Posterior cingulate gyrus (tissue), 11 donors: ENCODE measurements around the gene BCL7C.

Source experiments
- DNase-seq, 10 donors: peaks; one replicate each; pipeline versions ENCODE4 v3.0.0 to v3.0.0-alpha.2; 2020 to 2021; ENCODE audit warnings: mixed read lengths in 3 of 10
- intact Hi-C: fragments of 100-400 bp; cut with DNase I; formaldehyde crosslinking; loops from one replicate; pipeline ENCODE4 v1.15.1; 2023

The BCL7C gene

DNA sequence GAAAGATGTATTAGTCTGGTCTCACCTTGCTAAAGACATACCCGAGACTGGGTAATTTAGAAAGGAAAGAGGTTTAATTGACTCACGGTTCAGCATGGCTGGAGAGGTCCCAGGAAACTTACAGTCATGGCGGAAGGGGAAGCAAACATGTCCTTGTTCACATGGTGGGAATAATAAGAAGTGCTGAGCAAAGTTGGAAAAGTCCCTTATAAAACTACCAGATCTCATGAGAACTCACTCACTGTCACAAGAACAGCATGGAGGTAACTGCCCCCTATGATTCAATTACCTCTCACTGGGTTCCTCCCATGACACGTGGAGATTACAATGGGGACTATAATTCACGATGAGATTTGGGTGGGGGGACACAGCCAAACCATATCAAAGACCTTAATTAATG, 53.3 kb downstream of the BCL7C start:
- intact Hi-C loops: loop anchor here (10.0 kb wide), 1 partner anchor 64 kb away; no protein-coding TSS in a partner anchor
- DNase-seq: no peak

DNA sequence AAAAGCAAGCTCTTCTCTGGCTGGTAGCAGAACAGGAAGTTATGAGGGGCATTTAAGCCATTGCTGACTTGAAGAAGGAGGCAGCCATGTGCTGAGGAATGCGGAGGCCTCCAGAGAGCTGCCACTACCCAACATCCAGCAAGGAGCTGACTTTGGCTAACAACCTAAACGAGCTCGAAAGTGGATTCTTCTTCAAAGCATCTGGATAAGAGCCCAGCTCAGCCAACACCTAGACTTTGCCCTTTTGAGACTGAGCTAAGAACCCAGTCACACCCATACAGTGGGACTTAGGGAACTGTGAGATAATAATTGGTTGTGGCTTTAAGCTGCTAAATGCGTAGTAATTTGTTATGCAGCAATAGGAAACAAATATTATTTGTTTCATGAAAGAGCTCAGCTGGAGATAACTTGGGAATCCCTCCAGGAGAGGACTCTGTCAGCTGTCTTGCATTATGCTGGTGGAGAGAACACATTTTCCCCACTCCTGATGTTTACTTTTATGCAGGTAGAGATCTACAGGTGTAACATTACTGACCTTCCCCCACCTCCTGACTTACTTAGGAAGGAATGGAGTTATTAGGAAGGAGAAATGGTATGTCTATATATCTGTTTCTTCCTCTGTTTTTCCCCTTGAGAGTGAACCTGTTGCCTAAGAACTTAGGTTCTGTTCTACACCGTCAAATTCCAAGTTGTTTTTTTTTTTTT, 54.2 kb downstream of the BCL7C start:
- intact Hi-C loops: loop anchor here (10.0 kb wide), 1 partner anchor 65 kb away; no protein-coding TSS in a partner anchor
- no peak for DNase-seq

DNA sequence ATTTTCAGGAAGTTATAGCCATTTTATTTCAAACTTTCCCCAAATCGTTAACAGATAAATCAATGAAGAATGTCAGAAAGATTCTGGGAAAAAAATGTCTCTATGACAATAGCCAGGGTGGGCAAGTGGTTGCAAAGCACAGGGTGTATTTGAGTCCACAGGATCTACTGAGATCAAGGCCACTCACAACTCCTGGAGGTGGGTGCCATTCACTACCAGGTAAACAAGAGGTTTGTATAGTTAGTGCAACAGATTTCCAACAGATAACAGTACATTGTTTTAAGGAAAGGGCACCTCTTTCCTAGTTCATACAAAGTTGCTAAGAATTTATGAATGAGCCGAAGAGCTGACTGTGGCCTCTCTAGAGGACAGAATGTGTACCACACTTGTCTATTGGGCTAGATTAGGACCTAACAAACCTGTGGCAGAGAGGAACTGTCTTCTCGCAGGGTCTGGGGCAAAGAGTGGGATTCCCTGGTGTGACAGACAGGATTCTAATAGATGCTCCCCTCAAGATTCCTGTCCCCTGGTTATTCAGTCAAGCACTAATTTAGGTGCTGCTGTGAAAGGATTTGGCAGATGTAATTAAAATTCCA, 54.9 kb downstream of the BCL7C start:
- intact Hi-C loops: no loop called here

GRCh38 chr16:30837904-30838303, 56.0 kb downstream of the BCL7C start:
- DNase-seq: no peak
- intact Hi-C loops: no loop called here

More for the DNA sequence above, 54.9 kb downstream of the BCL7C start:
- no peak for DNase-seq
